Cardiac muscle cell (in vitro differentiated cells and primary cell): ENCODE results near the gene CFAP20DC. TPM values are rescaled to one million over a fixed set of nuclear protein-coding genes. Genes with fewer than 3 reads are reported as not detected.
"Not testable (repeated sequence)": the region's sequence is repeated elsewhere in the genome, so short reads cannot be mapped to it uniquely, and the experiment has no call there.

ENCODE experiments used
- DNase-seq, 2 donors: peaks; one replicate each; pipeline versions ENCODE4 v3.0.0 to v3.0.0-alpha.2; 2010 to 2017; ENCODE audit warnings: low read depth in 1 of 2, low spot score in 1 of 2
- H3K27ac ChIP-seq: fragments of 200-600 bp; sonication (generic); 2 replicates; pipeline ENCODE4 v1.5.1; 2016
- H3K27me3 ChIP-seq: fragments of 200-600 bp; sonication (generic); 2 replicates; pipeline ENCODE4 v1.6.0; 2016; ENCODE audit warnings: control low read depth
- H3K36me3 ChIP-seq: fragments of 200-600 bp; sonication (generic); 2 replicates; pipeline ENCODE4 v1.5.1; 2016; ENCODE audit warnings: control low read depth
- H3K4me1 ChIP-seq: fragments of 200-600 bp; sonication (generic); 2 replicates; pipeline ENCODE4 v1.8.1; 2017; ENCODE audit warnings: low read depth, mild to moderate bottlenecking, mixed run types
- H3K4me3 ChIP-seq: fragments of 200-600 bp; sonication (generic); 2 replicates; pipeline ENCODE4 v1.5.1; 2016; ENCODE audit warnings: mild to moderate bottlenecking
- H3K9me3 ChIP-seq: fragments of 200-600 bp; sonication (generic); 2 replicates; pipeline ENCODE4 v1.5.1; 2017; ENCODE audit warnings: low read depth, mild to moderate bottlenecking, control low read depth
- CTCF ChIP-seq: IDR thresholded peaks from 2 replicates; pipeline ENCODE4 v1.5.1; 2012; ENCODE audit warnings: low read depth, mild to moderate bottlenecking, low read length
- polyA plus RNA-seq: library from polyadenylated mRNA; unstranded; fragments of >200 nt; fragmentation: Nextera tagmentation; extraction: Ambion mirVana; gene quantifications from 2 replicates; pipeline ENCODE4 v1.2.1, GENCODE V29; 2016
- total RNA-seq: library from RNA; depleted of rRNA; stranded (reverse); fragments of >200 nt; gene quantifications from 2 replicates; pipeline ENCODE4 v1.2.3, GENCODE V29; 2016

Gene CFAP20DC
- total and polyA plus RNA-seq, 2 experiments from 2014 or later: 0.53 to 1.3 TPM

GRCh38 chr3:58863206-58863605 is 186.6 kb downstream of the CFAP20DC start:
- no peak for DNase-seq
- TF ChIP-seq CTCF: no peak
- Histone ChIP-seq H3K9me3 (no peaks in the 10 kb centered on the region), H3K4me3 (no peak overlapping the region), H3K27me3 (peaks cover 3% of the 10 kb centered on the region), H3K36me3 (no peaks in the 10 kb centered on the region), H3K27ac (no peak overlapping the region), H3K4me1 (peaks cover 5% of the 10 kb centered on the region)

- TF ChIP-seq CTCF: no peak
- no peaks in the 10 kb centered on the region for H3K9me3 ChIP-seq
- H3K27ac ChIP-seq: no peak overlapping the region
- DNase-seq: no peak
- H3K27me3 ChIP-seq: peaks cover 3% of the 10 kb centered on the region
- H3K4me1 ChIP-seq: peaks cover 5% of the 10 kb centered on the region
- H3K4me3 ChIP-seq: no peak overlapping the region
- H3K36me3 ChIP-seq: no peaks in the 10 kb centered on the region
Measured at GRCh38 chr3:58861551-58861950, 188.3 kb downstream of the CFAP20DC start.

GRCh38 chr3:58858126-58858525 is 191.7 kb downstream of the CFAP20DC start:
- no peak overlapping the region for H3K27ac ChIP-seq
- H3K4me1 ChIP-seq: peaks cover under 1% of the 10 kb centered on the region
- no peak for TF ChIP-seq CTCF

GRCh38 chr3:58857402-58857801 is 192.4 kb downstream of the CFAP20DC start:
- no peaks in the 10 kb centered on the region for H3K9me3 ChIP-seq
- peaks cover 3% of the 10 kb centered on the region for H3K27me3 ChIP-seq
- H3K4me3 ChIP-seq: no peak overlapping the region
- TF ChIP-seq CTCF: no peak
- H3K27ac ChIP-seq: no peak overlapping the region
- no peaks in the 10 kb centered on the region for H3K4me1 ChIP-seq
- H3K36me3 ChIP-seq: no peaks in the 10 kb centered on the region
- DNase-seq: no peak

More at GRCh38 chr3:58858126-58858525, 191.7 kb downstream of the CFAP20DC start:
- Histone ChIP-seq H3K36me3 (no peaks in the 10 kb centered on the region), H3K9me3 (no peaks in the 10 kb centered on the region), H3K4me3 (no peak overlapping the region), H3K27me3 (peaks cover 3% of the 10 kb centered on the region)
- DNase-seq: no peak

- no peak overlapping the region for H3K27ac ChIP-seq
- H3K4me1 ChIP-seq: no peaks in the 10 kb centered on the region
- DNase-seq: no peak
- no peaks in the 10 kb centered on the region for H3K36me3 ChIP-seq
- no peak overlapping the region for H3K4me3 ChIP-seq
- no peak for TF ChIP-seq CTCF
- no peaks in the 10 kb centered on the region for H3K9me3 ChIP-seq
- no peaks in the 10 kb centered on the region for H3K27me3 ChIP-seq
Measured at GRCh38 chr3:58848826-58849225, 201.0 kb downstream of the CFAP20DC start.

- not testable (repeated sequence) for H3K27me3 ChIP-seq, H3K27ac ChIP-seq, DNase-seq, H3K9me3 ChIP-seq, H3K4me3 ChIP-seq, H3K36me3 ChIP-seq, H3K4me1 ChIP-seq
Measured at GRCh38 chr3:58842050-58842747, 207.6 kb downstream of the CFAP20DC start.
